Thyroid gland (tissue), 4 donors: ENCODE data around the gene EMC7.

Source experiments
- POLR2A ChIP-seq, 2 donors: fragments of 450-650 bp; IDR thresholded peaks; one replicate each; pipeline ENCODE4 v1.6.1; 2017; ENCODE audit warnings: antibody characterized with exemption in 2 of 2, mild to moderate bottlenecking in 2 of 2, moderate library complexity in 1 of 2
- TF ChIP-seq, protein P1 (sequence below), 6 experiments: fragments of 200-600 bp in 3 of 6; fragments of 450-650 bp in 3 of 6; sonication (generic) in 3 of 6; IDR thresholded peaks; one replicate each; pipeline ENCODE4 v1.5.1; 2016 to 2019; ENCODE audit warnings: antibody characterized with exemption in 6 of 6, mild to moderate bottlenecking in 2 of 6, inconsistent platforms in 1 of 6, moderate library complexity in 1 of 6

DNA sequence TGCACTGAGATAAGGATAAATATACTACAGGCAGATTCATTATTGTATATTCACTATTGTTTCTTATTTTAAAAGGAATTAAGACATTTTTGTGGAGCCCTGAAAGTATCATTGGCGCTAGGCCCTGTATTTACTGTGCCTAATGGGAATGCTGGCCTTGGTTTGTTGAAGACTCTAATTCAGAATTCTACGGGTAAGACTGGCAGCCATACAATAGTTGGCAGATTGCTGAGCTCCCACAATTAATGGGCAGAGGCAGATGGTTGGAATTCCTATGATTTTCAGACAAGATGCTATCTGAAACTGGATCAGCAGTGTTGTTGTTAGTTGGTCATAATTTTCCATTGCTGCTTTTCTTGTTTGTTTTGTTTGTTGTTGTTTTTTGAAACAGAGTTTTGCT, 15.0 kb upstream of the EMC7 start:
- TF ChIP-seq, protein P1, sequence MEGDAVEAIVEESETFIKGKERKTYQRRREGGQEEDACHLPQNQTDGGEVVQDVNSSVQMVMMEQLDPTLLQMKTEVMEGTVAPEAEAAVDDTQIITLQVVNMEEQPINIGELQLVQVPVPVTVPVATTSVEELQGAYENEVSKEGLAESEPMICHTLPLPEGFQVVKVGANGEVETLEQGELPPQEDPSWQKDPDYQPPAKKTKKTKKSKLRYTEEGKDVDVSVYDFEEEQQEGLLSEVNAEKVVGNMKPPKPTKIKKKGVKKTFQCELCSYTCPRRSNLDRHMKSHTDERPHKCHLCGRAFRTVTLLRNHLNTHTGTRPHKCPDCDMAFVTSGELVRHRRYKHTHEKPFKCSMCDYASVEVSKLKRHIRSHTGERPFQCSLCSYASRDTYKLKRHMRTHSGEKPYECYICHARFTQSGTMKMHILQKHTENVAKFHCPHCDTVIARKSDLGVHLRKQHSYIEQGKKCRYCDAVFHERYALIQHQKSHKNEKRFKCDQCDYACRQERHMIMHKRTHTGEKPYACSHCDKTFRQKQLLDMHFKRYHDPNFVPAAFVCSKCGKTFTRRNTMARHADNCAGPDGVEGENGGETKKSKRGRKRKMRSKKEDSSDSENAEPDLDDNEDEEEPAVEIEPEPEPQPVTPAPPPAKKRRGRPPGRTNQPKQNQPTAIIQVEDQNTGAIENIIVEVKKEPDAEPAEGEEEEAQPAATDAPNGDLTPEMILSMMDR (IDR thresholded peaks at IDR 0.05): no peak
- no peak for TF ChIP-seq POLR2A (IDR thresholded peaks at IDR 0.05)
